Left cardiac atrium (tissue), 4 donors: ENCODE results near the gene SLC7A1. TPM values are rescaled to one million over a fixed set of nuclear protein-coding genes. Genes with fewer than 3 reads are reported as not detected.
A peak's percentile ranks its signal among the peaks of the same experiment; 100 is the strongest.
"Not testable (repeated sequence)": the region's sequence is repeated elsewhere in the genome, so short reads cannot be mapped to it uniquely, and the experiment has no call there.

Experiments used
- ATAC-seq, 2 donors: fragments of 200-7000 bp; cut with Tn5 transposase; one replicate each; pipeline ENCODE4 v1.9.1; 2020; ENCODE audit warnings: mild to moderate bottlenecking in 2 of 2, moderate library complexity in 2 of 2
- DNase-seq: peaks from one replicate; pipeline ENCODE4 v3.0.0-alpha.2; 2020
- intact Hi-C, 2 donors: fragments of 100-400 bp; cut with DNase I; formaldehyde crosslinking; loops; one replicate each; pipeline versions ENCODE4 v1.14.1 to v1.15.1; 2022 to 2023
- long read RNA-seq: library from polyadenylated mRNA; unstranded; transcript quantifications from one replicate; pipeline ENCODE4 v2.0.0, GENCODE V29; 2021
- total RNA-seq, 2 donors: library from RNA; stranded (reverse); fragmentation: NEBNext Ultra II Directional; extraction: Animal tissue kit (Norgen Biotek cat#: 25700); gene quantifications; one replicate each; pipeline ENCODE4 v1.2.1, GENCODE V29; 2021
- donor health status: DM: no; HTN: yes; CAD: no.
- donor health status: DM: no; HTN: yes; CAD: no; lungs with severe emphysema.
- donor health status: DM: yes; HTN: yes; CAD: no.
- donor health status: Dilated cardiomyopathy.

SLC7A1 gene
- total RNA-seq = 10 to 100 TPM; 11.8 to 38.6 TPM
- long read RNA-seq, full-length matches to known transcripts = 7 of 46 reads
- long read RNA-seq, partial matches to known transcripts = 2 of 46 reads
- long read RNA-seq, other reads (novel, unspliced or antisense) = 37 of 46 reads

- intact Hi-C loops = no loop called here
- peak; percentile 94 for ATAC-seq
- DNase-seq = peak; percentile 84
Measured at GRCh38 chr13:29595380-29596063, at the start of gene SLC7A1. SLC7A1 (minus strand) TSS chr13:29595688; CDS start chr13:29536188, 59,500 bp downstream.

- DNase-seq = no peak
- intact Hi-C loops = no loop called here
- ATAC-seq = no peak
Measured at GRCh38 chr13:29640665-29641064, 45.2 kb upstream of the SLC7A1 start.

- DNase-seq, intact Hi-C loops, ATAC-seq: not testable (repeated sequence)
Measured at GRCh38 chr13:29636831-29637230, 41.3 kb upstream of the SLC7A1 start.

- intact Hi-C loops = no loop called here
- no peak for DNase-seq
- ATAC-seq = no peak
Measured at GRCh38 chr13:29624997-29625396, 29.5 kb upstream of the SLC7A1 start.

GRCh38 chr13:29621841-29622240, 26.4 kb upstream of the SLC7A1 start:
- no peak for DNase-seq
- intact Hi-C loops = no loop called here
- no peak for ATAC-seq

DNA sequence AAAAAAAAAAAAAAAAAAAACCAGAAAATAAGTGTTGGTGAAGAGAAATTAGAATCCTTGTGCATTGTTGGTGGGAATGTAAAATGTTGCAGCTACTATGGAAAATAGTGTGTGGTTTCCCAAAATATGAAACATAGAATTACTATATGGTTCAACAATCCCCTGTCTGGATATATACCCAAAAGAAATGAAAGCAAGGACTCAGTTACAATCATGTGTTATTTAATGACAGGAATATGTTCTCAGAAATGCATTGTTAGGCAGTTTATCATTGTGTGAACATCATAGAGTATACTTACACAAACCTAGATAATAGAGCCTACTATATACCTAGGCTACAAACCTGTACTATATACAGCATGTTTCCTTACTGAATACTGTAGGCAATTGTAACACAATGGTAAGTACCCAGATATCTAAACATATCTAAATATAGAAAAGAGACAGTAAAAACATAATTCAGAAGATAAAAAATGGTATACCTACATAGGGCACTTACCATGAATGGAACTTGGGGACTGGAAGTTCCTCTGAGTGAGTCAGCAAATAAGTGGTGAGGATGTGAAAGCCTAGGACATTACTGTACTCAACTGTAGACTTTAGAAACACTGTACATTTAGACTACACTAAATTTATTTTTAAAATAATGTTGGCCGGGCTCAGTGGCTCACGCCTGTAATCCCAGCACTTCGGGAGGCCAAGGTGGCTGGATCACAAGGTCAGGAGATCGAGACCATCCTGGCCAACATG, 25.7 kb upstream of the SLC7A1 start:
- no peak for ATAC-seq
- intact Hi-C loops = no loop called here
- DNase-seq = no peak

GRCh38 chr13:29619995-29620394, 24.5 kb upstream of the SLC7A1 start:
- no peak for ATAC-seq
- intact Hi-C loops = no loop called here

GRCh38 chr13:29613101-29613500, 17.6 kb upstream of the SLC7A1 start:
- intact Hi-C loops = no loop called here
- no peak for ATAC-seq
- DNase-seq = no peak

More at GRCh38 chr13:29619995-29620394, 24.5 kb upstream of the SLC7A1 start:
- no peak for DNase-seq

DNA sequence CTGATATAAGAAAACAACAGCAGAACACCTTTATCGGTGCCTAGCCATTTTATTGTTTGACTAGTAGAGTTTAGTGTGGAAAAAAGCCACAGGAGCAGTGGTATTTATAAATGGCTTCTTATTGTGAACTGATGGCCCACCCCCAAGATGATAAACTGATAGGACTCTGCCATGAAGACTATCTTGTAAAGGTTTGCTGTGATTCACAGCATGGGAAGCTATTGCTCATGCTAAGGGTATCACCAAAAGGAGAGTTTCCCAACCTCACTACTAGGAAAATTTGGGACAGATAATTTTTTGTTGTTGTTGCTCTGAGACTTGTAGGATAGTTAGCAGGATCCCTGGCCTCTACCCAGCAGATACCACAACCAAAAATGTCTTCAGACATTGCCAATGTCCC, 12.0 kb upstream of the SLC7A1 start:
- no peak for DNase-seq
- intact Hi-C loops = no loop called here
- no peak for ATAC-seq

- intact Hi-C loops = no loop called here
- DNase-seq (peak; percentile 70), ATAC-seq (peak; percentile 97 to 98)
Measured at GRCh38 chr13:29605860-29606526, 10.5 kb upstream of the SLC7A1 start.

DNA sequence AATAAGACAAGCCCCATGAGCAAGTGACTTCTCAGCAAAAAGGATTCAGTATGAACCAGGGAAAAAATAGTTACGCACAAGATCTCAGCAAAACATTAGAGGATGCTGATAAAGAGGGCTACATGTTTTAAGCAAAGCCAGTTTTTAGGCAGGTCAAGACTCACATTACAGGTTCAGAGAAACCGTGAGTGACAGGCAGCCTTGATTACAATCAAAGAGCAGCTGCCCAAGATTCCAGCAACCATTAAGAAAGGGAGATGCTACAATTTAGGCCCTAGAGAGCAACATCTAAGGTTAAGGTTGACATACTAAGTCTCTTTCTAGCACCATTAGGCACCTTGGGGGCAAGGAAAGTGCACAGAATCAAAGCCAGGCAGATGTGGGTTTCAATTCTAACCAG, 2.8 kb upstream of the SLC7A1 start:
- no peak for DNase-seq
- intact Hi-C loops = no loop called here
- ATAC-seq = no peak

DNA sequence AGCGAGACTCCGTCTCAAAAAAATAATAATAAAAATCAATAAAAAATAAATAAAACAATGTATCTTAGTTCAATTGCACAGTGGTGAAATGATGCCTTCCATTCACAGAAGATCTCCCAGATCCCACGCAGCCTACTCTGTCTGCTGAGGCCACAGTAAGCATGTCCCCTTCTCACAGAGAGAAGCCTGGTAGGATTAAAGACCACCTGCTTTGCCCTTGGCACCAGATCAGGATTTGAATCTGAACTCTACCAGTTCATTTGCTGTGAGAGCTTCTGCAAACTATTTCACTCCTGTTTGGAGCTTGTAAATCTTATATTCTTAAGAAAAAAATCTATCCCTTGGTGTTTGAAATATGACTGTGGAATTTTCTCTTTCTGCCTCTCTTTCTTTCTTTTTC, 2.2 kb upstream of the SLC7A1 start:
- intact Hi-C loops = no loop called here
- no peak for DNase-seq

DNA sequence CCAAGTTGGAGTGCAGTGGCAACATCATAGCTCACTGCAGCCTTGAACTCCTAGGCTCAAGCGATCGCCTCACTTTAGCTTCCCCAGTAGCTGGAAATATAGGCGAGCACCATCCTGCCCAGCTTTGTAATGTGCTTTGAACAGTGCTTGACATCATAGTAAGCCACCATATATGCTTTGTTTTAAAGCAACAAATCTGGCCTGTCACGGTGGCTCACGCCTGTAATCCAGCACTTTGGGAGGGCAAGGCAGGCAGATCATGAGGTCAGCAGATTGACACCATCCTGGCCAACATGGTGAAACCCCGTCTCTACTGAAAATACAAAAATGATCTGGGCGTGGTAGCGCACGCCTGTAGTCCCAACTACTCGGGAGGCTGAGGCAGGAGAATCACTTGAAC, 1.8 kb upstream of the SLC7A1 start:
- ATAC-seq = no peak
- DNase-seq = no peak
- intact Hi-C loops = no loop called here

More for the DNA sequence above, 2.2 kb upstream of the SLC7A1 start:
- ATAC-seq = no peak

GRCh38 chr13:29596064-29596418, 553 bp upstream of the SLC7A1 start:
- ATAC-seq (no peak), DNase-seq (no peak)
- intact Hi-C loops = no loop called here

- intact Hi-C loops = no loop called here
- DNase-seq = peak; percentile 79
- ATAC-seq = peak; percentile 73 to 81
Measured at GRCh38 chr13:29594710-29595379, 643 bp downstream of the SLC7A1 start.

GRCh38 chr13:29594303-29594709, 1.2 kb downstream of the SLC7A1 start:
- peak; percentile 45 for DNase-seq
- intact Hi-C loops = no loop called here
- ATAC-seq = peak; percentile 27 to 40

DNA sequence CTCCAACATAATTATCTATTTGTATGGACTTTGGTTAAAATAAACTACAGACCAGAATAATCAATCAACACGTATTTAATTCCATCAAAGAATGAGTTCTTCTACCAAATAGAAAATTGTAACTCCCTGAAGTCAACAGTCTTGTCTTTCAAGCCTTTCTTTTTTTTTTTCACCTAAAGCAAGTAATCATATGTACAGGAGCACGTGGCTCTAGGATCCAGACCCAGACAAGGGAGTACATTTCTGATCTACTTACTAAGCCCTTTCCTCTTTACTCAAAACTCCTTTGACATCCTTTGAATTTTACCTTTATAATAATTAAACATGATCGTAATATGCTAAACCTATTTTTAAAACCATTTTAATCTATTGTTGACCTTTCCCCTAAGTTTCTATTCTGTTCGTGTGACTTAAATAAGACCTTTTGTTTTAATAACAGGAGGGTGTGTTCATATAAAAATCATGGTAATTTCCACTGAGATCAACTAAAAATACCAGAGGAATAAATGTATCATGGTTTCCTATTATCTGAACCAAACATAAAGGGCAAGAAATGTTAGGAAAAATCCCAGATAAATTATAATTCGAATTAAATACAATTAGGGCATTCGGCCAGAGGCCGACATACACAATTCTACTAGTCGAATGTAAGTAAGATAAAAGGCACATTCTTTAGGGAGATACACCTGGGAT, 1.7 kb downstream of the SLC7A1 start:
- intact Hi-C loops = no loop called here
- DNase-seq = no peak

GRCh38 chr13:29591310-29591709, 4.2 kb downstream of the SLC7A1 start:
- DNase-seq = no peak
- no peak for ATAC-seq
- intact Hi-C loops = no loop called here

More for the DNA sequence above, 1.7 kb downstream of the SLC7A1 start:
- ATAC-seq = no peak

DNA sequence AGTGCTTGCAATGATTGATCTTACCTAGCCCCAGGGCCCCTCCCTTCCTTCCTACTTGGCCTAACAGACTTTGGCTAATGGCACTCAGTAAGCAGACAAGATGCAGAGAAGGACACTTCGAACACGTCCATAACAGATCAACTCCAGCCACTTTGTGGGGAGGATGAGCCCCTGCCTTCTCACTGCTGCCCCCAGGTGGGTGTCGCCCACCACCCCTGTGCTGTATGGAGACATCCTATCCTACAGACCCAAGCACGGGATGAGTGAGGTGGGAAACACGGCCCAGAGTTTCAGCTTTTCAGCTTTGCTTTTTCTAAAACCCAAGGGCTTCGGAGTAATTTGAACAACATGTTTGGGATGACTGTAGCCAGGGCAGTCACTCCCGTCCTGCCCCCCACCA, 5.5 kb downstream of the SLC7A1 start:
- DNase-seq (no peak), ATAC-seq (no peak)
- intact Hi-C loops = no loop called here
